Measurements from ENCODE around the gene RIN3.

DNA sequence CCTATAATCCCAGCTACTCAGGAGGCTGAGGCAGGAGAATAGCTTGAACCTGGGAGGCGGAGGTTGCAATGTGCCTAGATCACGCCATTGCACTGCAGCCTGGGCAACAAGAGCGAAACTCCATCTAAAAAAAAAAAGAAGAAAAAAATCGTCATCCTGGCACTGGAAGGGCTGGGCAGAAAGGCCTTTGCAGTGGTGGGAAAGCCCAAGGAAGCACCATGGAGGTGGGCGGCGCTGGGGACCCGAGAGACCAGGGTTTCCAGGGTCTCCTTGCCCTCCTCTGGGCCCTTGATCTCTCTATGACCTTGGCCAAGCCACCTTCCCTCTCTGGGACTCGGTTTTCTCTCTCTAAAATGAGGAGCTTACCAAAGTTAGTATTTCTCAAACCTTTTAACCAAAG, 169.5 kb downstream of the RIN3 start:
- TF ChIP-seq, protein P1, sequence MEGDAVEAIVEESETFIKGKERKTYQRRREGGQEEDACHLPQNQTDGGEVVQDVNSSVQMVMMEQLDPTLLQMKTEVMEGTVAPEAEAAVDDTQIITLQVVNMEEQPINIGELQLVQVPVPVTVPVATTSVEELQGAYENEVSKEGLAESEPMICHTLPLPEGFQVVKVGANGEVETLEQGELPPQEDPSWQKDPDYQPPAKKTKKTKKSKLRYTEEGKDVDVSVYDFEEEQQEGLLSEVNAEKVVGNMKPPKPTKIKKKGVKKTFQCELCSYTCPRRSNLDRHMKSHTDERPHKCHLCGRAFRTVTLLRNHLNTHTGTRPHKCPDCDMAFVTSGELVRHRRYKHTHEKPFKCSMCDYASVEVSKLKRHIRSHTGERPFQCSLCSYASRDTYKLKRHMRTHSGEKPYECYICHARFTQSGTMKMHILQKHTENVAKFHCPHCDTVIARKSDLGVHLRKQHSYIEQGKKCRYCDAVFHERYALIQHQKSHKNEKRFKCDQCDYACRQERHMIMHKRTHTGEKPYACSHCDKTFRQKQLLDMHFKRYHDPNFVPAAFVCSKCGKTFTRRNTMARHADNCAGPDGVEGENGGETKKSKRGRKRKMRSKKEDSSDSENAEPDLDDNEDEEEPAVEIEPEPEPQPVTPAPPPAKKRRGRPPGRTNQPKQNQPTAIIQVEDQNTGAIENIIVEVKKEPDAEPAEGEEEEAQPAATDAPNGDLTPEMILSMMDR (IDR thresholded peaks at IDR 0.05): no peak
- TF ChIP-seq POLR2A (IDR thresholded peaks at IDR 0.05) (no peak), POLR2AphosphoS5 (IDR thresholded peaks at IDR 0.05) (no peak)
